PC-3 (cell line): ENCODE measurements around the gene LSR. TPM values are rescaled to one million over a fixed set of nuclear protein-coding genes. Genes with fewer than 3 reads are reported as not detected.

Experiments
- ATAC-seq: fragments of 200-7000 bp; cut with Tn5 transposase; 2 replicates; pipeline ENCODE4 v1.9.1; 2020; ENCODE audit warnings: mild to moderate bottlenecking, moderate library complexity
- BruUV-seq: library from RNA; stranded (reverse); fragments of 400-500 nt; replicated peaks from 2 replicates; lab custom pipeline; 2021; lab: Mats Ljungman, UMichigan
- CTCF ChIA-PET: fragments of 300-600 bp; sonication (Branson Sonifier 250); formaldehyde crosslinking; loops from one replicate; lab custom pipeline; 2022; ENCODE audit warnings: antibody characterized with exemption; lab: Charles Lee
- POLR2A ChIA-PET: fragments of 300-600 bp; sonication (Branson Sonifier 250); formaldehyde crosslinking; loops from one replicate; lab custom pipeline; 2022; ENCODE audit warnings: antibody characterized with exemption; ENCODE audit not compliant: unreplicated experiment; lab: Charles Lee
- DNase-seq: peaks from one replicate; pipeline ENCODE4 v3.0.0-alpha.2; 2015
- H2AFZ ChIP-seq: fragments of 300-600 bp; sonication (generic); 2 replicates; pipeline ENCODE4 v1.6.0; 2016; ENCODE audit warnings: antibody characterized with exemption, low read length
- H3F3A ChIP-seq: fragments of 300-600 bp; sonication (generic); one replicate; pipeline ENCODE4 v1.6.0; 2017; ENCODE audit warnings: antibody characterized with exemption, low read length, control low read depth, mild to moderate bottlenecking; ENCODE audit not compliant: unreplicated experiment
- H3K27ac ChIP-seq: fragments of 300-600 bp; sonication (generic); 2 replicates; pipeline ENCODE4 v1.5.1; 2016; ENCODE audit warnings: mild to moderate bottlenecking, low read length
- H3K27me3 ChIP-seq: fragments of 300-600 bp; sonication (generic); 2 replicates; pipeline ENCODE4 v1.6.1; 2016; ENCODE audit warnings: low read length, mixed read lengths
- H3K36me3 ChIP-seq: fragments of 300-600 bp; sonication (generic); 2 replicates; pipeline ENCODE4 v1.6.1; 2016; ENCODE audit warnings: low read depth, mixed run types, low read length, mixed read lengths
- H3K4me1 ChIP-seq: fragments of 300-600 bp; sonication (generic); 2 replicates; pipeline ENCODE4 v1.5.1; 2016; ENCODE audit warnings: low read length; ENCODE audit not compliant: insufficient read depth
- H3K4me2 ChIP-seq: fragments of 300-600 bp; sonication (generic); 2 replicates; pipeline ENCODE4 v1.6.0; 2016; ENCODE audit warnings: low read length
- H3K4me3 ChIP-seq: fragments of 300-600 bp; sonication (generic); 2 replicates; pipeline ENCODE4 v1.5.1; 2016; ENCODE audit warnings: mild to moderate bottlenecking, low read length, mixed read lengths
- H3K79me2 ChIP-seq: fragments of 300-600 bp; sonication (generic); 2 replicates; pipeline ENCODE4 v1.6.1; 2017; ENCODE audit warnings: low read length, mixed read lengths
- H3K9ac ChIP-seq: fragments of 300-600 bp; sonication (generic); 2 replicates; pipeline ENCODE4 v1.6.0; 2016; ENCODE audit warnings: mild to moderate bottlenecking, low read length
- H3K9me2 ChIP-seq: fragments of 300-600 bp; sonication (generic); replicated peaks from 2 replicates; pipeline ENCODE4 v1.6.1; 2016; ENCODE audit warnings: mixed run types, low read length, mixed read lengths
- H3K9me3 ChIP-seq: fragments of 300-600 bp; sonication (generic); 2 replicates; pipeline ENCODE4 v1.6.1; 2016; ENCODE audit warnings: low read length, mixed read lengths
- H4K20me1 ChIP-seq: fragments of 300-600 bp; sonication (generic); 2 replicates; pipeline ENCODE4 v1.6.1; 2016; ENCODE audit warnings: low read length, mixed read lengths
- EZH2 ChIP-seq: fragments of 300-600 bp; sonication (generic); IDR thresholded peaks from one replicate; pipeline ENCODE4 v1.6.1; 2017; ENCODE audit warnings: antibody characterized with exemption, mild to moderate bottlenecking, low read length; ENCODE audit not compliant: unreplicated experiment
- EZH2phosphoT487 ChIP-seq: fragments of 300-600 bp; sonication (generic); IDR thresholded peaks from 2 replicates; pipeline ENCODE4 v1.6.1; 2018; ENCODE audit warnings: mild to moderate bottlenecking, antibody characterized with exemption, low read length, borderline replicate concordance
- intact Hi-C: fragments of 100-400 bp; cut with micrococcal nuclease; formaldehyde crosslinking; loops from 2 replicates; pipeline ENCODE4 v1.9.0; 2023
- total RNA-seq: library from RNA; depleted of rRNA; stranded (reverse); fragments of >200 nt; gene quantifications from 2 replicates; pipeline ENCODE4 v1.2.3, GENCODE V29; 2014
- TF ChIP-seq, protein P1 (sequence below): fragments of 300-600 bp; sonication (generic); conservative IDR thresholded peaks from 2 replicates; pipeline ENCODE4 v1.5.1; 2017; ENCODE audit warnings: antibody characterized with exemption, low read depth, mild to moderate bottlenecking, low read length

LSR gene
- total RNA-seq, 1 experiment from 2014 or later = 91.0 TPM

- no peaks in the 10 kb centered on the region for H3K36me3 ChIP-seq
- CTCF ChIA-PET = no interaction called here
- no peaks in the 10 kb centered on the region for H4K20me1 ChIP-seq
- H3K79me2 ChIP-seq = no peaks in the 10 kb centered on the region
- no peaks in the 10 kb centered on the region for H3F3A ChIP-seq
- intact Hi-C loops = no loop called here
- DNase-seq (no peak), ATAC-seq (no peak)
- H3K9me2 ChIP-seq = no peaks in the 10 kb centered on the region
- H3K27ac ChIP-seq = no peak overlapping the region
- no peak overlapping the region for H3K9ac ChIP-seq
- H3K4me3 ChIP-seq = no peak overlapping the region
- TF ChIP-seq EZH2 (no peak), EZH2phosphoT487 (no peak)
- TF ChIP-seq, protein P1, sequence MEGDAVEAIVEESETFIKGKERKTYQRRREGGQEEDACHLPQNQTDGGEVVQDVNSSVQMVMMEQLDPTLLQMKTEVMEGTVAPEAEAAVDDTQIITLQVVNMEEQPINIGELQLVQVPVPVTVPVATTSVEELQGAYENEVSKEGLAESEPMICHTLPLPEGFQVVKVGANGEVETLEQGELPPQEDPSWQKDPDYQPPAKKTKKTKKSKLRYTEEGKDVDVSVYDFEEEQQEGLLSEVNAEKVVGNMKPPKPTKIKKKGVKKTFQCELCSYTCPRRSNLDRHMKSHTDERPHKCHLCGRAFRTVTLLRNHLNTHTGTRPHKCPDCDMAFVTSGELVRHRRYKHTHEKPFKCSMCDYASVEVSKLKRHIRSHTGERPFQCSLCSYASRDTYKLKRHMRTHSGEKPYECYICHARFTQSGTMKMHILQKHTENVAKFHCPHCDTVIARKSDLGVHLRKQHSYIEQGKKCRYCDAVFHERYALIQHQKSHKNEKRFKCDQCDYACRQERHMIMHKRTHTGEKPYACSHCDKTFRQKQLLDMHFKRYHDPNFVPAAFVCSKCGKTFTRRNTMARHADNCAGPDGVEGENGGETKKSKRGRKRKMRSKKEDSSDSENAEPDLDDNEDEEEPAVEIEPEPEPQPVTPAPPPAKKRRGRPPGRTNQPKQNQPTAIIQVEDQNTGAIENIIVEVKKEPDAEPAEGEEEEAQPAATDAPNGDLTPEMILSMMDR = no peak
- H3K4me1 ChIP-seq = no peaks in the 10 kb centered on the region
- no peaks in the 10 kb centered on the region for H3K9me3 ChIP-seq
- H3K4me2 ChIP-seq = no peak overlapping the region
- no peaks in the 10 kb centered on the region for H3K27me3 ChIP-seq
- BruUV-seq = no TSS peak
- no peak overlapping the region for H2AFZ ChIP-seq
- POLR2A ChIA-PET = no interaction called here
These were observed 23.9 kb upstream of the LSR start for GRCh38 chr19:35224681-35225571.

DNA sequence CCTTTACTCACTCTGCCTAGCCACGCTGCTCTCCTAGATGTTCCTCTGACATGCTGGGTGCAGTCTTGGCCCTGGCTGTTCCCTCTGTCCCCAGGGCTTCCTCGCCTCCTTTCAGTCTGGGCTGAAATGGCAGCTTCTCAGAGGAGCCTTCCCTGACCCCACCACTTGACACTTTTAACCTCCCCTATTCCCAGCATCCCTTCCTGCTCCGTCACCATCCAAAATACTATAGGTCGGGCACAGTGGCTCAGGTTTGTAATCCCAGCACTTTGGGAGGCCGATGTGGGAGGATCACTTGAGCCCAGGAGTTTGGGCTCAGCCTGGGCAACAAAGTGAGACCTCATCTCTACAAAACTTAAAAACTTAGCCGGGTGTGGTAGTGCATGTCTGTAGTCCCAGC lies 22.9 kb upstream of the LSR start:
- H3K79me2 ChIP-seq = no peaks in the 10 kb centered on the region
- BruUV-seq = no TSS peak
- DNase-seq (no peak), ATAC-seq (no peak)
- no peak overlapping the region for H2AFZ ChIP-seq
- ChIA-PET CTCF (no interaction called here), POLR2A (no interaction called here)
- TF ChIP-seq EZH2phosphoT487 = no peak
- H3K27me3 ChIP-seq = no peaks in the 10 kb centered on the region
- H3K4me3 ChIP-seq = no peak overlapping the region
- H3K9ac ChIP-seq = no peak overlapping the region
- intact Hi-C loops = no loop called here
- no peaks in the 10 kb centered on the region for H3K36me3 ChIP-seq
- no peaks in the 10 kb centered on the region for H3F3A ChIP-seq
- H3K27ac ChIP-seq = no peak overlapping the region
- no peaks in the 10 kb centered on the region for H3K4me1 ChIP-seq
- no peaks in the 10 kb centered on the region for H3K9me3 ChIP-seq
- H4K20me1 ChIP-seq = no peaks in the 10 kb centered on the region
- no peak overlapping the region for H3K4me2 ChIP-seq
- H3K9me2 ChIP-seq = no peaks in the 10 kb centered on the region

DNA sequence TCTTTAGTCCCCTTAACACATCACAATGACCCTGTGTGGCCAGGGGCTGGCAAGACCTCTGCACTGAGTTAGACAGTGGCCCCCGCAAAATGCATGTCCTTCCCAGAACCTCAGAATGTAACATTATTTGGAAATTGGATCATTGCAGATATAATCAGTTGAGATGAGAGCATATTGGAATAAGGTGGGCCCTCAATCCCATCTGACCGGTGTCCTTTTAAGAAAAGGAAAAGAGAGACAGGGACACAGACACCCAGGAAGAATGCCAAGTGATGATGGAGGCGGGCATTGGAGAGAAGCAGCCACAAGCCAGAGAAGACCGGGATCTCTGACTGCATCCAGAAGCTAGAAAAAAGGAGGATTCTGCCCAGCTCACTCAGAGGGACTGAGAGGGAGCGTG lies 22.1 kb upstream of the LSR start:
- H3K27ac ChIP-seq = no peak overlapping the region
- H3K9me2 ChIP-seq = no peaks in the 10 kb centered on the region
- H3K9me3 ChIP-seq = no peaks in the 10 kb centered on the region
- H2AFZ ChIP-seq = no peak overlapping the region
- no peaks in the 10 kb centered on the region for H4K20me1 ChIP-seq
- ATAC-seq = no peak
- H3K4me3 ChIP-seq = no peak overlapping the region
- H3K4me1 ChIP-seq = no peaks in the 10 kb centered on the region
- no peaks in the 10 kb centered on the region for H3K36me3 ChIP-seq
- no peak overlapping the region for H3K9ac ChIP-seq
- DNase-seq = no peak
- H3K27me3 ChIP-seq = no peaks in the 10 kb centered on the region
- no peaks in the 10 kb centered on the region for H3F3A ChIP-seq
- POLR2A ChIA-PET = no interaction called here
- intact Hi-C loops = no loop called here
- no peak overlapping the region for H3K4me2 ChIP-seq
- no peaks in the 10 kb centered on the region for H3K79me2 ChIP-seq
- BruUV-seq = no TSS peak
- TF ChIP-seq, protein P1 = no peak
- no peak for TF ChIP-seq EZH2phosphoT487
- no peak for TF ChIP-seq EZH2
- CTCF ChIA-PET = no interaction called here
